Measurements from ENCODE around the gene PPM1N. TPM values are rescaled to one million over a fixed set of nuclear protein-coding genes. Genes with fewer than 3 reads are reported as not detected.
A peak's percentile ranks its signal among the peaks of the same experiment; 100 is the strongest.

The PPM1N gene
- total RNA-seq, 1 experiment from 2014 or later = 2.5 TPM

DNA sequence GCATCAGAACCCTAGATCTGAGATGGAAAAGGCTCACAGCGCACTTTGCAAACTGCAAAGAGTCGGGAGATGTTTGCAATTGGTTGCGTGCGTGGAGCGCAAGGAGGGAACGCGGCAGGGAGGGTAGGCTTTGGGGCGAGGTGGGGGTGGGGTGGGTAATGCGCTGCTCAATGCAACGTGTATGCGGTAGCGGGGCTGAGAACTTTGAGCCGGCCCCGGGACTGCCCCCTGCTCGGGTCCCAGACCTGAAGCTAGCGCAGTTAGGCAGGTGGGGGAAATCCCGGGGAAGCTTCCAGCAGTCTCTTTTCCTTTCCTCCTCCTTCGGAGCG, 29.5 kb upstream of the PPM1N start:
- intact Hi-C loops (cut with micrococcal nuclease) = no loop called here
- H3F3A ChIP-seq (ENCODE audit: low read length, unreplicated experiment) = no peaks in the 10 kb centered on the region
- peaks cover 16% of the 10 kb centered on the region for H3K79me2 ChIP-seq (ENCODE audit: low read length)
- H3K27me3 ChIP-seq (ENCODE audit: low read length) = no peaks in the 10 kb centered on the region
- ATAC-seq (peak; percentile 18), DNase-seq (no peak)
- ChIA-PET POLR2A (ENCODE audit: unreplicated experiment) (interaction anchor here (0.6 to 0.9 kb wide), 3 partner anchors 13 to 434 kb away, joined by 3 to 4 read pairs (median 3); partner anchors contain the start of gene MYPOP), CTCF (interaction anchor here (1.9 kb wide), 1 partner anchor 10 kb away, joined by 9 read pairs; no protein-coding TSS in a partner anchor)
- peak overlapping the region; percentile 62 for H3K27ac ChIP-seq (ENCODE audit: low read length)
- peaks cover 11% of the 10 kb centered on the region for H3K4me1 ChIP-seq (ENCODE audit: insufficient read depth, low read length)
- no peaks in the 10 kb centered on the region for H3K9me3 ChIP-seq (ENCODE audit: low read length)
- H4K20me1 ChIP-seq (ENCODE audit: low read length) = peaks cover 33% of the 10 kb centered on the region
- peak overlapping the region; percentile 97 for H3K4me2 ChIP-seq (ENCODE audit: low read length)
- BruUV-seq (replicated peaks) = TSS peak; percentile 73
- no peaks in the 10 kb centered on the region for H3K9me2 ChIP-seq (replicated peaks; ENCODE audit: low read length)
- H3K36me3 ChIP-seq (ENCODE audit: low read depth, low read length) = no peaks in the 10 kb centered on the region
- no peak for TF ChIP-seq EZH2 (IDR thresholded peaks at IDR 0.05; ENCODE audit: low read length, unreplicated experiment)
- no peak overlapping the region for H2AFZ ChIP-seq (ENCODE audit: low read length)
- H3K9ac ChIP-seq (ENCODE audit: low read length) = peak overlapping the region; percentile 89
- H3K4me3 ChIP-seq (ENCODE audit: low read length) = peak overlapping the region; percentile 79

- Histone ChIP-seq H3K27ac (ENCODE audit: low read length) (peak overlapping the region; percentile 62), H3K9me2 (replicated peaks; ENCODE audit: low read length) (no peaks in the 10 kb centered on the region), H2AFZ (ENCODE audit: low read length) (no peak overlapping the region), H3F3A (ENCODE audit: low read length, unreplicated experiment) (no peaks in the 10 kb centered on the region), H3K4me3 (ENCODE audit: low read length) (peak overlapping the region; percentile 79), H3K9me3 (ENCODE audit: low read length) (no peaks in the 10 kb centered on the region), H3K27me3 (ENCODE audit: low read length) (no peaks in the 10 kb centered on the region), H4K20me1 (ENCODE audit: low read length) (peaks cover 33% of the 10 kb centered on the region), H3K4me1 (ENCODE audit: insufficient read depth, low read length) (peaks cover 11% of the 10 kb centered on the region), H3K79me2 (ENCODE audit: low read length) (peaks cover 16% of the 10 kb centered on the region), H3K9ac (ENCODE audit: low read length) (peak overlapping the region; percentile 89), H3K36me3 (ENCODE audit: low read depth, low read length) (no peaks in the 10 kb centered on the region), H3K4me2 (ENCODE audit: low read length) (peak overlapping the region; percentile 97)
- POLR2A ChIA-PET (ENCODE audit: unreplicated experiment) = interaction anchor here (0.6 to 0.9 kb wide), 4 partner anchors 14 to 433 kb away, joined by 3 to 4 read pairs (median 4); partner anchors contain the start of gene MYPOP
- intact Hi-C loops (cut with micrococcal nuclease) = no loop called here
- BruUV-seq (replicated peaks) = no TSS peak
- CTCF ChIA-PET = interaction anchor here (1.9 kb wide), 1 partner anchor 9 kb away, joined by 9 read pairs; no protein-coding TSS in a partner anchor
- peak; percentile 91 for DNase-seq
- peak; percentile 63 for ATAC-seq
- TF ChIP-seq EZH2phosphoT487 (IDR thresholded peaks at IDR 0.05; ENCODE audit: borderline replicate concordance, low read length) (no peak), CTCF (conservative IDR thresholded peaks at IDR 0.05; ENCODE audit: low read depth, low read length) (no peak), EZH2 (IDR thresholded peaks at IDR 0.05; ENCODE audit: low read length, unreplicated experiment) (no peak)
Measured at GRCh38 chr19:45469132-45469944, 28.9 kb upstream of the PPM1N start.

GRCh38 chr19:45469945-45470761, 28.1 kb upstream of the PPM1N start:
- peak; percentile 41 for ATAC-seq
- peaks cover 11% of the 10 kb centered on the region for H3K4me1 ChIP-seq (ENCODE audit: insufficient read depth, low read length)
- ChIA-PET POLR2A (ENCODE audit: unreplicated experiment) (no interaction called here), CTCF (interaction anchor here (1.9 kb wide), 1 partner anchor 9 kb away, joined by 9 read pairs; no protein-coding TSS in a partner anchor)
- peaks cover 16% of the 10 kb centered on the region for H3K79me2 ChIP-seq (ENCODE audit: low read length)
- H3F3A ChIP-seq (ENCODE audit: low read length, unreplicated experiment) = no peaks in the 10 kb centered on the region
- no peak for TF ChIP-seq CTCF (conservative IDR thresholded peaks at IDR 0.05; ENCODE audit: low read depth, low read length)
- TF ChIP-seq EZH2 (IDR thresholded peaks at IDR 0.05; ENCODE audit: low read length, unreplicated experiment) = no peak
- no peak for TF ChIP-seq EZH2phosphoT487 (IDR thresholded peaks at IDR 0.05; ENCODE audit: borderline replicate concordance, low read length)
- H3K9me3 ChIP-seq (ENCODE audit: low read length) = no peaks in the 10 kb centered on the region
- H3K4me3 ChIP-seq (ENCODE audit: low read length) = peak overlapping the region; percentile 79
- BruUV-seq (replicated peaks) = no TSS peak
- no peaks in the 10 kb centered on the region for H3K9me2 ChIP-seq (replicated peaks; ENCODE audit: low read length)
- no peaks in the 10 kb centered on the region for H3K36me3 ChIP-seq (ENCODE audit: low read depth, low read length)
- H3K9ac ChIP-seq (ENCODE audit: low read length) = peak overlapping the region; percentile 89; the same call in 1 of the 2 replicates
- no peaks in the 10 kb centered on the region for H3K27me3 ChIP-seq (ENCODE audit: low read length)
- H3K4me2 ChIP-seq (ENCODE audit: low read length) = peak overlapping the region; percentile 97
- H2AFZ ChIP-seq (ENCODE audit: low read length) = no peak overlapping the region
- H4K20me1 ChIP-seq (ENCODE audit: low read length) = peaks cover 33% of the 10 kb centered on the region
- intact Hi-C loops (cut with micrococcal nuclease) = no loop called here
- peak; percentile 84 for DNase-seq
- peak overlapping the region; percentile 46 for H3K27ac ChIP-seq (ENCODE audit: low read length)

All from PC-3 (cell line).